Activated CD4-positive, alpha-beta memory T cell treated with anti-CD3 and anti-CD28 coated beads for 36 hours (primary cell): ENCODE data around the gene SETD7. TPM values are rescaled to one million over a fixed set of nuclear protein-coding genes. Genes with fewer than 3 reads are reported as not detected.

Experiments
- CTCF ChIA-PET: fragments of 350-600 bp; sonication (Branson Sonifier 250); formaldehyde crosslinking; loops from one replicate; lab custom pipeline; 2021; ENCODE audit warnings: antibody characterized with exemption, inconsistent platforms; lab: Charles Lee
- POLR2A ChIA-PET: fragments of 350-600 bp; sonication (Branson Sonifier 250); formaldehyde crosslinking; loops from one replicate; lab custom pipeline; 2021; ENCODE audit warnings: antibody characterized with exemption; lab: Charles Lee
- DNase-seq: peaks from one replicate; pipeline ENCODE4 v3.0.0-alpha.2; 2020
- H3K27ac Mint-ChIP-seq: one replicate; pipeline ENCODE4 v1.8.0; 2021; ENCODE audit warnings: mixed read lengths
- H3K27me3 Mint-ChIP-seq: one replicate; pipeline ENCODE4 v1.8.0; 2021; ENCODE audit warnings: mixed read lengths
- H3K36me3 Mint-ChIP-seq: one replicate; pipeline ENCODE4 v1.8.0; 2021; ENCODE audit warnings: mixed read lengths
- H3K4me1 Mint-ChIP-seq: one replicate; pipeline ENCODE4 v1.8.0; 2021; ENCODE audit warnings: low read depth, mixed read lengths
- H3K4me3 Mint-ChIP-seq: one replicate; pipeline ENCODE4 v1.8.0; 2021; ENCODE audit warnings: mild to moderate bottlenecking, mixed read lengths
- H3K9me3 Mint-ChIP-seq: one replicate; pipeline ENCODE4 v1.8.0; 2021; ENCODE audit warnings: mixed read lengths
- intact Hi-C: fragments of 100-400 bp; cut with micrococcal nuclease; formaldehyde crosslinking; loops from one replicate; pipeline ENCODE4 v1.15.1; 2023
- total RNA-seq, 2 experiments: library from RNA; stranded (reverse); gene quantifications; one replicate each; pipeline ENCODE4 v1.2.3, GENCODE V29; 2021

The SETD7 gene
- total RNA-seq: 10 to 100 TPM; 15.0 to 16.6 TPM

DNA sequence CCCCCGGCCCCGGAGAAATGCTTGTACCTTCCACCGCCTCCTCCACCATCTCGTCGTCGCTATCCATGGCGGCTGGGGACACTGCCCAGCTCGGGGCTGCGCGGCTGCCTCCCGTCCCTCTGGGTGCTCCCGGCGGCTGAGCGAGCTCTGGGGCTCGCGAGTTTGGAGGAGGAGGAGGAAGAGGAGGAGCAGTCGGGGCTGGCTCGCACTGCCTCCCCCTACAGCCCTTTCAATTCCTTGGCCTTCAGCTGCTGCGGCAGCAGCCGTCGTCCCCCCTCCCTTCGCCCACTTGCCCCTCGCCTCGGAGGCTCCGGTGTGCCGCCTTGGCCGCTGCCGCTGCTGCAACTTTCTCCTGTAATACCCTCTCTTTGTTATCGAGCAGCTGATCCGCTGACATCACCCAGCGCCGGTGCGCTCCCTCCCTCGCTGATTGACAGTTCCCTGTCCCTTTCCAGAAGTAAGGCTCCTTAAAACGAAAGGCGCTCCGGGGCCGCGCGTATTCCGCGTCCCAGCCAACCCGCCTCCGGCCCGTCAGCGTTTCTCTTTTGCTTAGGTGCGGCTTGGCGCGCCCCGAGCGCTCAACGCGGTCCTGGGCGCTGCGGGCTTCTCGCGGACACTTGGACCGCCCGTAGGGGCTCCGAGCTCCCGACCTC is at the start of gene SETD7:
TSS of gene SETD7 (minus strand) at position 149 of the 653 bp plus-strand sequence. CDS start at position 67, 82 bp downstream.
- Mint-ChIP-seq H3K27ac (peak within 1 kb of the TSS; percentile 96), H3K36me3 (peaks cover 4% of the 10 kb centered on the region), H3K4me3 (peak within 1 kb of the TSS; percentile 95), H3K9me3 (no peaks in the 10 kb centered on the region), H3K27me3 (no peaks in the 10 kb centered on the region), H3K4me1 (peaks cover 67% of the 10 kb centered on the region)
- ChIA-PET POLR2A (interaction anchor here (0.6 to 3.2 kb wide), 10 partner anchors 9 to 541 kb away, joined by 3 to 23 read pairs (median 5); partner anchors contain the start of genes ELF2, NAA15, NDUFC1 and NOCT), CTCF (interaction anchor here (0.8 to 1.7 kb wide), 9 partner anchors 25 to 261 kb away, joined by 3 to 6 read pairs (median 4); no protein-coding TSS in a partner anchor)
- intact Hi-C loops: loop anchor here (1.0 to 5.0 kb wide), 6 partner anchors 103 to 816 kb away; partner anchors contain the start of genes ELF2, MAML3, NAA15 and SCOC
- DNase-seq: peak; percentile 79

DNA sequence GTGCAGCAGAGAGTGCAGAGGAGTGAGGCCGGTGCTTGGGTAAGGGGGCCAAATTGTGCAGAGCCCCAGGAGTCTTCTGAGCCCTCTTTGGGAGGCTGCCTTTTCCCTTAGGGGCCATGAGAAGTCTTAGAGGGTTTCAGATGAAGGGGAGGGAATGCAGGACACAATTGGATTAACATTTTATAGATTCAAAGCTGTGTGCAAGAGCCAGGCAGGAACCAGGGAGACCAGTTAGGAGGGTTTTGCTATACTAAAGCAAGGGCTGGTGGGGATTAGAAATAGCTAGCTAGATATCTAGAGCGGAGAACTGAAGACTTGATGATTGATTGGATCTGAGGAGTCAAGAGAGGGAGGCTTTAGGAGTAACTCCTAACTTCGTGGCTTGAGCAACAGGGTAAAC is 49.5 kb upstream of the SETD7 start:
- H3K9me3 Mint-ChIP-seq: no peaks in the 10 kb centered on the region

DNA sequence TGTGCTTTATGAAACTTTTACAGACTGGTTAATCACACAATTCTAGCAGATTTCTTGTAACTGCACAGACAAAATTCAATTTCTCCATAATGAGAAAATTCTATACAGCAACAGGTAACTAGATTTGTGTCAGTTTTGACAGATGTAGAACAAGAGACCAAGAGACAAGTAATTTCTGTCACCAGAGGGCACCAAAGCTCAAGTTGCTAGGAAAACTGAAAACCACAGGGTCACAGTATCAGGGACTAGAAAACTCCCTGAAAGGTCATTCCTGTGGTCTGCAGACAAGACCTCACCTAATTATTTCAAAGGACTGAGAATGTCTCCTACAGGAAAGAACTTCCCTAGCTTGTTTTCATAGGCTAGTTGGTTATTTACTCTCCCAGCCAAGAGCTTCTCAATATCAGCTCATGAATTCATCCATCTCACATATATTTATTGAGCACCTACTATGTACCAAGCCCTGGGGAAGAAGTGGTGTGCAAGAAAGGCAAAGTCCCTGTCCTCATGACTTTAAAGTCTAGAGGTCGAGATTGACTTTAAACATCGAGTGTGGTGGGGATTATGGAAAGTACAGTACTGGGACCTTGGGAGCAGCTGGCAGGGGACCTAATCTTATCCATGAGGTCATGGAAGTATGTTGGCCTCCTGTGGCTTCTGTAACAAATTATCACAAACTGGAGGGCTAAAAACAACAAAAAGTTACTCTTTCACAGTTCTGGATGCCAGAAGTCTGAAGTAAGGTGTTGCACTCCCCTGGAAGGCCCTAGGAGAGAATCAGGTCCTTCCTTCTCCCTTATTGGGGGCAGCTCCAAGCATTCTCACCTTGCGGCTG is 47.8 kb upstream of the SETD7 start:
- intact Hi-C loops: loop anchor here (1.0 kb wide), 1 partner anchor 48 kb away; no protein-coding TSS in a partner anchor
- H3K4me1 Mint-ChIP-seq: peaks cover 12% of the 10 kb centered on the region
- no peaks in the 10 kb centered on the region for H3K9me3 Mint-ChIP-seq
- peaks cover 2% of the 10 kb centered on the region for H3K36me3 Mint-ChIP-seq
- peaks cover 9% of the 10 kb centered on the region for H3K27me3 Mint-ChIP-seq
- H3K4me3 Mint-ChIP-seq: no peak overlapping the region
- CTCF ChIA-PET: interaction anchor here (0.6 to 5.8 kb wide), 29 partner anchors 9 to 1033 kb away, joined by 3 to 114 read pairs (median 4); no protein-coding TSS in a partner anchor
- no peak overlapping the region for H3K27ac Mint-ChIP-seq
- peak; percentile 18 for DNase-seq
- POLR2A ChIA-PET: no interaction called here

More for the DNA sequence above, 49.5 kb upstream of the SETD7 start:
- DNase-seq: no peak
- Mint-ChIP-seq H3K4me3 (no peak overlapping the region), H3K27ac (no peak overlapping the region), H3K36me3 (peaks cover 2% of the 10 kb centered on the region), H3K27me3 (peaks cover 5% of the 10 kb centered on the region), H3K4me1 (peaks cover 12% of the 10 kb centered on the region)
- ChIA-PET POLR2A (interaction anchor here (0.6 kb wide), 1 partner anchor 161 kb away, joined by 3 read pairs; no protein-coding TSS in a partner anchor), CTCF (interaction anchor here (0.7 to 5.8 kb wide), 7 partner anchors 8 to 648 kb away, joined by 3 to 114 read pairs (median 4); no protein-coding TSS in a partner anchor)
- intact Hi-C loops: no loop called here

DNA sequence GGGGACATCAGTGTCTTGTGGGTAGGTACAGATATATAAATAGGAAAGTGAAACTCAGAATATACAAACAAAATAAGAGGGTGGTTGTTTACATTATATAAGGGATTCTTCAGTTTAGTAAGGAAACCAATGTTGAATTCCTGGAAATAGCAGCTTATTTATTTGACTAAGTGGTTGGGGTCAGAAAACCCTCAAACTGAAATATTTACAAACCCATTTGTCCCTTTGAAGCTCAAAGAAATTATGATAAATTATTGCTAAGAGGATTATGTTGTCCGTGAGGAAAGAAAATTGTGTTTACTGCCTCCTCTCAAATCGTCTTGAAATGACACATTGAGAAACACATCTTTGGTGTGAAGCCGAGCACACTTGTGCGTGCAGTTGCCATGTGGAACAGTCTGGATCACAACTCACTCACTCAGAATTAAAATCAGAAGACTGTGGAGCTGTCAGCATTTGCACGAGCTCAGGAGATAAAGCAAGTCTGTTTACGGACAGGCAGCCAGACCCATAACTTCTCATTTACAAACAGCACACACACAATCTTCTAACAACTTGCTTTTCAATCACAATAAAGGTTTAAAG is 46.8 kb upstream of the SETD7 start:
- Mint-ChIP-seq H3K4me3 (no peak overlapping the region), H3K27ac (no peak overlapping the region), H3K9me3 (no peaks in the 10 kb centered on the region), H3K4me1 (peaks cover 12% of the 10 kb centered on the region), H3K36me3 (peaks cover 2% of the 10 kb centered on the region), H3K27me3 (peaks cover 8% of the 10 kb centered on the region)
- DNase-seq: no peak
- ChIA-PET CTCF (interaction anchor here (0.9 to 5.8 kb wide), 24 partner anchors 10 to 1033 kb away, joined by 3 to 114 read pairs (median 4); partner anchors contain the start of gene SETD7), POLR2A (no interaction called here)
- intact Hi-C loops: loop anchor here (1.0 kb wide), 1 partner anchor 48 kb away; no protein-coding TSS in a partner anchor

DNA sequence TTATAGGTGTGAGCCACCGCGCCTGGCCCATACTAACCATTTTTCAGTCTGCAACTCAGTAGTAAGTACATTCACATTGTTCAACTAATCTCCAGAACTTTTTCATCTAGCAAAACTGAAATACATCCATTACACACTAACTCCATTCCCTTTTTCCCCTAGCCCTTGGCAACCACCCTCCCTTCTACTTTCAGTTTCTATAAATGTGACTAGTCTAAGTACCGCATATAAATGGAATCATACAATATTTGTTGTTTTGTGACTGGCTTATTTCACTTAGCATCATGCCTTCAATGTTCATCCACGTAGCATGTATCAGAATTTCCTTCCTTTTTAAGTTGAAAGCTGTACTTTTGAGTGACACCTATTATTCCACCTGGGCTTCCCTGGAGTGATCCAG is 44.6 kb upstream of the SETD7 start:
- Mint-ChIP-seq H3K4me3 (no peak overlapping the region), H3K27ac (no peak overlapping the region), H3K9me3 (no peaks in the 10 kb centered on the region), H3K27me3 (peaks cover 5% of the 10 kb centered on the region), H3K4me1 (no peaks in the 10 kb centered on the region), H3K36me3 (no peaks in the 10 kb centered on the region)
- CTCF ChIA-PET: interaction anchor here (0.9 to 2.3 kb wide), 2 partner anchors 52 to 57 kb away, joined by 3 to 6 read pairs; no protein-coding TSS in a partner anchor
- POLR2A ChIA-PET: no interaction called here
- intact Hi-C loops: no loop called here
- DNase-seq: no peak

DNA sequence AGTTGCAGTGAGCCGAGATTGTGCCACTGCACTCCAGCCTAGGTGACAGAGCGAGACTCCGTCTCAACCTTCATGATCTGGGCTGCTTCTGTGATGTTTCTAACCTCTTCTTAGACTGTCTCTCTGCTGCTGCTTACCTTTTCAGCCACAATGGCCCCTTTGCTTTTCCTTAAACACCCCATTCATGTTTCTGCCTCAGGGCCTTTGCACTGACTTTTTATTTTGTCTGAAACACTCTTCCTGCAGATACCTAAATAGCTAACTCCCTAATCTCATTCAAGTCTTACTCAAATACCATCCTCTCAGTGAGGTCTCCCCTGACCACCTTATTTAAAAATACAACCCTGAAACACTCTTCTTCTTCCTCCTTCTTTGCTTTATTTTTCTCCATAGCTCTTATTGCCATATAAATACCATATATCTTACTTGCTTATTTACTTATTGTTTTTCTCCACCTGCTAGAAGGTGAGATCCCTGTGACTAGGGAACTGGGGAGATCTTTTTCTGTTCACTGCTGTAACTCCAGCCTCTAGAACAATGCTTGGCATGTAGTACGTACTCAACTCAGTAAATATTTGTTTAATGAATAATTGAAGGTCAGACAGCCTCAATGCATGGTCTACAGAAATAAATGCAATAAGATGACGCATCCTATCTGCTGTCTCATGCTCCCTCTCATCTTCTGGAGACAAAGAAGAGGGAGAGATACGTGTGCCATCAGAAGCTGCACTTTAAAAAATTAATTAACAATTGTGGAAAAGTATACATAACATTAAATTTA is 43.8 kb upstream of the SETD7 start:
- Mint-ChIP-seq H3K9me3 (no peaks in the 10 kb centered on the region), H3K4me1 (no peaks in the 10 kb centered on the region), H3K27me3 (peaks cover 5% of the 10 kb centered on the region), H3K4me3 (no peak overlapping the region), H3K27ac (no peak overlapping the region), H3K36me3 (no peaks in the 10 kb centered on the region)
- CTCF ChIA-PET: interaction anchor here (2.3 kb wide), 1 partner anchor 58 kb away, joined by 6 read pairs; no protein-coding TSS in a partner anchor
- DNase-seq: no peak
- POLR2A ChIA-PET: interaction anchor here (0.6 kb wide), 1 partner anchor 73 kb away, joined by 3 read pairs; no protein-coding TSS in a partner anchor
- intact Hi-C loops: no loop called here

DNA sequence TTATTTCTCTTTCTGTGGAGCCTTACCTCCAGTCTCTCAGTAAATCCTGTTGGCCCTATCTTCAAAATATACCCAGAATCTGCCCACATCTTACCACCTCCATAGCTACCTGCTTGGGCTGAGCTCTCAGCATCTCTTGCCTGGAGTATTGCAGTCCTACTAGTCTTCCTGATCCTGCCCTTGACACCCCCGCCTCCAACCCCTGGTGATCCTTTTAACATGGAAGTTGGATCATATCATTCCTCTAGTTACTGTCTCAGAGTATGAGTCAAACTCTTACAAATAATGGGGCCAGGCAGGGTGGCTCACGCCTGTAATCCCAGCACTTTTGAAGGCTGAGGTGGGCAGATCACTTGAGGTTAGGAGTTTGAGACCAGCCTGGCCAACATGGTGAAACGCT is 43.1 kb upstream of the SETD7 start:
- Mint-ChIP-seq H3K27ac (no peak overlapping the region), H3K36me3 (no peaks in the 10 kb centered on the region), H3K27me3 (peaks cover 5% of the 10 kb centered on the region), H3K9me3 (no peaks in the 10 kb centered on the region), H3K4me3 (no peak overlapping the region), H3K4me1 (no peaks in the 10 kb centered on the region)
- DNase-seq: no peak
- intact Hi-C loops: no loop called here
- POLR2A ChIA-PET: no interaction called here
- CTCF ChIA-PET: interaction anchor here (2.3 kb wide), 1 partner anchor 58 kb away, joined by 6 read pairs; no protein-coding TSS in a partner anchor

DNA sequence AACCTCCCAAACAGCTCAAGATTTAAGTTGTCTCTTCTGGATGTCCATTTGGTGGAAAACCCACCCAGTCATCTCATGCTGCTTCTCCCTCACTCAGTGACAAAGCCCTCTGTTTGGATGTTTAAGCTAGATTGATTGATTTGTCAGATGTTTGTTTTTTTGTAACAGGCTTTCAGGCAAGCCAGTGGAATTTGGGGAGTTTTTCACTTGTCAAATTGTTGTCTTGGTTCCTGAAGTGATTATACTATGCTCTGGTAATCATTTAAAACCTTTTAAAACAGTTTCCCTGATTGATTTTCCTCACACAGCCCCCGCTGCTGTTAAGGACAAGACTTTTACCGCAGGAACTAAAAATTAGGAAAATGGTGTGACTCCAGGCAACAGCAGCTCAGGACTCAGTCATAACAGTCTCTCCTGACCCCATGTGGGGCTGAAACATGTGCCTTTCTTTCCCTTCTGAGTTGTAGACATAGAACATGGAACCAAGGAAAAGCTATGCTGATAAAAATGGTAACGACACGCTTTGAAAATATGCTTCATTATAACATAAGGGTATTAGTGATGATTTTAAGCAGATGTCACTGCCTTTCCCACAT is 40.8 kb upstream of the SETD7 start:
- Mint-ChIP-seq H3K36me3 (no peaks in the 10 kb centered on the region), H3K27me3 (peaks cover 5% of the 10 kb centered on the region), H3K4me1 (no peaks in the 10 kb centered on the region), H3K9me3 (no peaks in the 10 kb centered on the region), H3K27ac (no peak overlapping the region), H3K4me3 (no peak overlapping the region)
- ChIA-PET POLR2A (no interaction called here), CTCF (interaction anchor here (0.6 kb wide), 2 partner anchors 9 to 13 kb away, joined by 3 to 4 read pairs; no protein-coding TSS in a partner anchor)
- DNase-seq: no peak
- intact Hi-C loops: no loop called here

DNA sequence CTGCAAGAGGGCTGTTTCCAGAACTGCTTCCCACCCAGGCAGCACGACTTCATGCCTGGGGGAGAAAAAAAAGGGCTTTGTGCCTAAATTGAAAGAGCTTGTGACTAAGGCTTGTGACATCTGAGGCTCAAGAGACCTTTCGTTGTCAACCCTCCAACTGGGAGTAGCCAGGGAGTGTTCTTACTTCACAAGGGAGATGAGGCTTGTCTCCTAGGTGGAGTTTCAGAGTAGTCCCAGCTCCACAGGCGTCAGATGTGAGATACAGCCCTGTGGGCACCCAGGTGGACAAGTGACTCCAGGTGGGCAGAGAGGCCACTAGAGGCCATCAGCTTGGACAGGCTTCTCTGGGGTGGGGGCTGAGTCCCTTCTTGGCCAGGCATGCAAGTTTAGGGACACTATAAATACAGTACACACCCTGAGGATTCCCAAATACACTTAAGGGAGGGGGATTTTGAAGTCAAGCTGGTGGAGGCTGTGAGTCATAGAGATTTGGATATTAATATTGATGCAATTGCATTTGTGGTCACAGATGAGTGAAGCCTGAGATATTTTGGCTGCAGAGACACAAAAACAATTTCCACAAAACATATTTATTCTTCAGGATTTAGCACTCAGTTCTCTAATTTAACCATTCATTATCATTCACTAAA is 40.1 kb upstream of the SETD7 start:
- Mint-ChIP-seq H3K4me1 (no peaks in the 10 kb centered on the region), H3K9me3 (no peaks in the 10 kb centered on the region), H3K36me3 (no peaks in the 10 kb centered on the region), H3K4me3 (no peak overlapping the region), H3K27me3 (peaks cover 5% of the 10 kb centered on the region), H3K27ac (no peak overlapping the region)
- ChIA-PET CTCF (interaction anchor here (0.6 kb wide), 1 partner anchor 13 kb away, joined by 4 read pairs; no protein-coding TSS in a partner anchor), POLR2A (no interaction called here)
- intact Hi-C loops: no loop called here
- no peak for DNase-seq

DNA sequence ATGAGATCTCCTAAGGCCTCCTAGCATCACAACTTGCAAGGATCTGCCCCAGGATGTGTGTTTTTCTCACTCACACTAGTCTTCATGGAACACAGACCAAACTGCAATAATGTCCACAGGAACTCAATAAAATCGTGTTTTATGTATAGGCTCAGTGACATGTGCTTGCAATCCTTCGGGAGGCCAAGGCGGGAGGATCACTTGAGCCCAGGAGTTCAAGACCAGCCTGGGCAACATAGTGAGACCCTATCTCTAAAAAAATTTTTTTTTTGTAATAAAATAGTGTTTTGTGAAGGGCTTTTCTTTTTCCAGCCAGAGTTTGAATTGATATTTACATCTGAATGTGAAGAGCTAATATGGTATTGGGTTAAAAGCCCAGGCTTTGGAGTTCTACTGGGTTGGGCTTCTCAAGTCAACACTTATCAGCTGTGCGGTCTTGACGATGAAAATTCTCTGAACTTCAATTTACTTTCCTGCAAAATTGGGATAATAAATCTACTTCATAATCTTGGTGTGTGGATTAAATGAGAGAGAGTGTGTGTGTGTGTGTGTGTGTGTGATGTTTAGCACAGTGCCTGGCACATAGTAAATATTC is 38.7 kb upstream of the SETD7 start:
- CTCF ChIA-PET: no interaction called here
- Mint-ChIP-seq H3K27ac (no peak overlapping the region), H3K4me3 (no peak overlapping the region)

More for the DNA sequence above, 38.7 kb upstream of the SETD7 start:
- POLR2A ChIA-PET: no interaction called here
- H3K27me3 Mint-ChIP-seq: peaks cover 5% of the 10 kb centered on the region
- DNase-seq: no peak
- no peaks in the 10 kb centered on the region for H3K9me3 Mint-ChIP-seq
- no peaks in the 10 kb centered on the region for H3K4me1 Mint-ChIP-seq
- no peaks in the 10 kb centered on the region for H3K36me3 Mint-ChIP-seq
- intact Hi-C loops: no loop called here
